ENCODE measurements around the gene C19orf18.

Gene C19orf18

GRCh38 chr19:57935731-57936130, 38.6 kb downstream of the C19orf18 start:
- DNase-seq (ENCODE audit: low read depth): no peak
- no peak overlapping the region for H3K4me3 ChIP-seq (ENCODE audit: control insufficient read depth, low read depth, low read length)
- TF ChIP-seq CTCF (IDR thresholded peaks at IDR 0.05; ENCODE audit: control insufficient read depth, insufficient read depth, low read depth, low read length, missing control alignments): no peak

- peak; percentile 46 for DNase-seq (ENCODE audit: low read depth)
- TF ChIP-seq CTCF (IDR thresholded peaks at IDR 0.05; ENCODE audit: control insufficient read depth, insufficient read depth, low read depth, low read length, missing control alignments): no peak
- H3K4me3 ChIP-seq (ENCODE audit: control insufficient read depth, low read depth, low read length): peak within 1 kb of the TSS; percentile 96
Observed at GRCh38 chr19:57934820-57935665, 39.3 kb downstream of the C19orf18 start, which contains the start of gene ZNF418. Gene ZNF418, minus strand, starts transcription at chr19:57935402. Its CDS starts 1,580 bp downstream, at chr19:57933822.

- no peak overlapping the region for H3K4me3 ChIP-seq (ENCODE audit: control insufficient read depth, low read depth, low read length)
- no peak for DNase-seq (ENCODE audit: low read depth)
- TF ChIP-seq CTCF (IDR thresholded peaks at IDR 0.05; ENCODE audit: control insufficient read depth, insufficient read depth, low read depth, low read length, missing control alignments): no peak
Observed at GRCh38 chr19:57927587-57927986, 46.7 kb downstream of the C19orf18 start.

- TF ChIP-seq CTCF (IDR thresholded peaks at IDR 0.05; ENCODE audit: control insufficient read depth, insufficient read depth, low read depth, low read length, missing control alignments): peak; percentile 34
- peak within 1 kb of the TSS; percentile 70 for H3K4me3 ChIP-seq (ENCODE audit: control insufficient read depth, low read depth, low read length)
- DNase-seq (ENCODE audit: low read depth): peak; percentile 82
Observed at GRCh38 chr19:57916168-57916995, 58.0 kb downstream of the C19orf18 start, which contains the start of gene ZNF417. Gene ZNF417, minus strand, starts transcription at chr19:57916592. Its CDS starts 181 bp downstream, at chr19:57916411.

- no peak for TF ChIP-seq CTCF (IDR thresholded peaks at IDR 0.05; ENCODE audit: control insufficient read depth, insufficient read depth, low read depth, low read length, missing control alignments)
- H3K4me3 ChIP-seq (ENCODE audit: control insufficient read depth, low read depth, low read length): no peak overlapping the region
- no peak for DNase-seq (ENCODE audit: low read depth)
Observed at GRCh38 chr19:57914531-57914930, 59.8 kb downstream of the C19orf18 start.

Measured in AG09309 (cell line).